Fibroblast of lung (primary cell): Measurements from ENCODE around the gene BRI3BP.

ENCODE experiments used
- EZH2 ChIP-seq: IDR thresholded peaks from 2 replicates; pipeline ENCODE4 v1.5.1; 2012; ENCODE audit warnings: low read length, control low read depth, mild to moderate bottlenecking; ENCODE audit errors: missing control alignments
- TF ChIP-seq, protein P1 (sequence below), 2 donors: IDR thresholded peaks in 1 of 2; conservative IDR thresholded peaks in 1 of 2; 1 replicate in 1 of 2; 2 replicates in 1 of 2; pipeline ENCODE4 v1.5.1; 2011 to 2012; ENCODE audit warnings: low read length in 2 of 2, control low read depth in 1 of 2, inconsistent platforms in 1 of 2, low read depth in 1 of 2, mild to moderate bottlenecking in 1 of 2

DNA sequence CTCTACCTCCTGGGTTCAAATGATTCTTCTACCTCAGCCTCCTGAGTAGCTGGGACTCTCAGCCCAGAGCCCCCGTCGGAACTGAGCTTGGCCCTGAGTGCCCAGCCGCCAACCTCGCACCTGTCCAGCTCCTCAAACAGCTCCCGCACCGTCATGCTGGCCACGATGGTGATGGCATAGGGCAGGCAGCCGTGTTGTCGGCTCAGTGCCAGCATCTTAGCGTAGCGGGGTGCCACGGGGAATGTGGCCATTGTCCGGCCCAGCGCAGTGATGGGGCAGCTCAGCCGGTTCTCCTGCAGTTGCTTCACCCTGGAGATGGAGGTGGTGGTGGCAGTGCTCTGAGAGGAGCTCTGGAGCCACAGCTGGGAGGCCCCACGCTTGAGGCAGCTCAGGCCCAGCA lies 36.9 kb upstream of the BRI3BP start:
- TF ChIP-seq, protein P1, sequence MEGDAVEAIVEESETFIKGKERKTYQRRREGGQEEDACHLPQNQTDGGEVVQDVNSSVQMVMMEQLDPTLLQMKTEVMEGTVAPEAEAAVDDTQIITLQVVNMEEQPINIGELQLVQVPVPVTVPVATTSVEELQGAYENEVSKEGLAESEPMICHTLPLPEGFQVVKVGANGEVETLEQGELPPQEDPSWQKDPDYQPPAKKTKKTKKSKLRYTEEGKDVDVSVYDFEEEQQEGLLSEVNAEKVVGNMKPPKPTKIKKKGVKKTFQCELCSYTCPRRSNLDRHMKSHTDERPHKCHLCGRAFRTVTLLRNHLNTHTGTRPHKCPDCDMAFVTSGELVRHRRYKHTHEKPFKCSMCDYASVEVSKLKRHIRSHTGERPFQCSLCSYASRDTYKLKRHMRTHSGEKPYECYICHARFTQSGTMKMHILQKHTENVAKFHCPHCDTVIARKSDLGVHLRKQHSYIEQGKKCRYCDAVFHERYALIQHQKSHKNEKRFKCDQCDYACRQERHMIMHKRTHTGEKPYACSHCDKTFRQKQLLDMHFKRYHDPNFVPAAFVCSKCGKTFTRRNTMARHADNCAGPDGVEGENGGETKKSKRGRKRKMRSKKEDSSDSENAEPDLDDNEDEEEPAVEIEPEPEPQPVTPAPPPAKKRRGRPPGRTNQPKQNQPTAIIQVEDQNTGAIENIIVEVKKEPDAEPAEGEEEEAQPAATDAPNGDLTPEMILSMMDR (conservative IDR thresholded peaks at IDR 0.05 in 1 of 2, IDR thresholded peaks at IDR 0.05 in 1 of 2; ENCODE audit: low read depth in 1 of 2, low read length in 2 of 2): no peak
- TF ChIP-seq EZH2: no peak
